BLaER1 treated with 17β-estradiol and CSF1 and Interleukin-3, amounts not matched to agents 10 nM and 100 nM (cell line): Measurements from ENCODE around the gene LIMK1.
A peak's percentile ranks its signal among the peaks of the same experiment; 100 is the strongest.

Source experiments
- H3K27ac ChIP-seq, 11 experiments: shearing (Covaris generic); formaldehyde crosslinking; 2 replicates each; pipeline ENCODE4 v1.8.1; 2022
- H3K27me3 ChIP-seq, 11 experiments: shearing (Covaris generic); formaldehyde crosslinking; 2 replicates each; pipeline ENCODE4 v1.8.1; 2022
- H3K36me3 ChIP-seq, 11 experiments: shearing (Covaris generic); formaldehyde crosslinking; 2 replicates each; pipeline ENCODE4 v1.8.1; 2022
- H3K4me1 ChIP-seq, 10 experiments: shearing (Covaris generic); formaldehyde crosslinking; 2 replicates each; pipeline ENCODE4 v1.8.1; 2022
- H3K4me2 ChIP-seq, 11 experiments: shearing (Covaris generic); formaldehyde crosslinking; 2 replicates each; pipeline ENCODE4 v1.8.1; 2022
- H3K4me3 ChIP-seq, 10 experiments: shearing (Covaris generic); formaldehyde crosslinking; 2 replicates each; pipeline ENCODE4 v1.8.1; 2022
- H3K9ac ChIP-seq, 11 experiments: shearing (Covaris generic); formaldehyde crosslinking; 2 replicates each; pipeline ENCODE4 v1.8.1; 2022
- H3K9me3 ChIP-seq, 11 experiments: shearing (Covaris generic); formaldehyde crosslinking; replicated peaks in 1 of 11; 2 replicates each; pipeline ENCODE4 v1.8.1; 2022
- H4K20me1 ChIP-seq, 11 experiments: shearing (Covaris generic); formaldehyde crosslinking; 2 replicates each; pipeline ENCODE4 v1.8.1; 2022
- Cebpa-rat ChIP-seq, 11 experiments: shearing (Covaris generic); IDR thresholded peaks; 2 replicates each; pipeline ENCODE4 v1.8.1; 2022

The LIMK1 gene

DNA sequence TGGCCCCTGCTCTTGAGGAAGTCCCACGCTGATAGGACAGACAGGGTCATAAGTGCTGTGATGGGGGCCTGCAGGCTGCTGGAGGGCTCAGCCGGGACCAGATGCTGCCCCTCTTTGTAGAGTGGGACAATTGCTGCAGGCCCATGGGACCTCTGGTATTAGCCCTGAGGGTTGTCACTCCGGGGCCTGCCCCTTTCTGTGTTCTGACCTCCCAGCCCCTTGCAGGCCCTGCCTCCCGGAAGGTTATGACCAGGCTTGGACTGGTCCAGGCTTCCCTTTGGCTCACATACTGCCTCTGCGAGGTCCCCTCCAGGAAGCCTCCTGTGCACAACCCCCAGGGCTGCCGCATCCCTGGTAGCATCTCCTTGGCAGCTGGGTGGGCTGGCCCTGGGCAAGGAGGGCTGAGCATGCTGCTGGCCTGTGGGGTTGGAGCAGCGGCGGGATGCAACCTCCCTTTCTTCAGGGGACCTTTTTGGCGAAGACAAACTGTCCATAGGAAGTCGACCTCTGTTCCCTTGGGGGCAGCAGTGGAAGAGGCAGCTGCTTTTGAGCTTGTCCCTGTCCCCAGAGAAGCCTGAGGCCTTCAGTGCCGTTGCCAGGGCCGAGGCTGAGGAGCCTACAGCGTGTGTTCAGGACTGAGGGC, 8.8 kb downstream of the LIMK1 start:
- H3K27ac ChIP-seq, result peak overlapping the region; percentile 59 to 98 (median 85); a peak in 21 of 22 replicates
- peaks cover 0 to 16% (median 0%) of the 10 kb centered on the region in 11 experiments; a peak in 5 of 22 replicates for H4K20me1 ChIP-seq
- H3K9ac ChIP-seq, result peak overlapping the region; percentile 75 to 89 (median 81)
- peak overlapping the region; percentile 95 to 100 (median 99) for H3K4me2 ChIP-seq
- H3K4me3 ChIP-seq, result peak overlapping the region; percentile 53 to 81 (median 65)
- H3K9me3 ChIP-seq, result peaks cover 0 to 11% (median 9%) of the 10 kb centered on the region in 11 experiments; a peak in 18 of 22 replicates
- peaks cover 45 to 82% (median 62%) of the 10 kb centered on the region in 10 experiments for H3K4me1 ChIP-seq
- TF ChIP-seq Cebpa-rat (IDR thresholded peaks at IDR 0.05), result no peak
- peaks cover 23 to 43% (median 36%) of the 10 kb centered on the region in 11 experiments for H3K36me3 ChIP-seq
- no peaks in the 10 kb centered on the region for H3K27me3 ChIP-seq

DNA sequence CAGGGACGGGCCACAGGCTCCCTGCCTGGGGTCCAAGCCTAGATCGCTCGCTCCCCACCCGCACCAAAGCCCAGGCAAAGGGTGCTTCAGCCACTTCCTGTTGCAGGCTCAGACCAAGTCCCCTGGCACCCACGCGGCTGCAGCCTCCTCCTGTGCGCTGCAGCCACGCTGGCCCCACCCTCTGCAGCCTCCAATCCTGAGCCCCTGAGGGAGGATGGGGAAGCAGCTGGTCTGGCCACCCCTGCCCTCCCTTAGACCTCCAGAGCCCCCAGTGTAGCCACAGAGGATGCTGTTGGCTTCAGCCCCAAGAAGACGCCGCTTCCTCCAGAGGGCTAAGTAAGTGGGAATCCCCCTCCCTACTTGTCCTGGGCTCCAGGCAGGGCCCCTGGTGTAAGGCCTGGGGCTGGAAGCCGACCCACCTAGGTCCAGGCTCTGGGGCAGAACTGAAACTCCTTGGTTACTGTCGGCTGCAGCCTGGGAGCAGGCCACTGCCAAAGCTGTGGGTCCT, 9.4 kb downstream of the LIMK1 start:
- Histone ChIP-seq H3K27me3 (no peaks in the 10 kb centered on the region), H3K4me1 (peaks cover 48 to 86% (median 68%) of the 10 kb centered on the region in 10 experiments), H3K9me3 (peaks cover 0 to 17% (median 15%) of the 10 kb centered on the region in 11 experiments; a peak in 18 of 22 replicates), H3K27ac (peak overlapping the region; percentile 59 to 98 (median 85)), H3K4me2 (peak overlapping the region; percentile 95 to 100 (median 99)), H4K20me1 (peaks cover 0 to 21% (median 0%) of the 10 kb centered on the region in 11 experiments; a peak in 5 of 22 replicates), H3K9ac (peak overlapping the region; percentile 75 to 89 (median 81)), H3K4me3 (peak overlapping the region; percentile 53 to 81 (median 65)), H3K36me3 (peaks cover 23 to 43% (median 36%) of the 10 kb centered on the region in 11 experiments)
- TF ChIP-seq Cebpa-rat (IDR thresholded peaks at IDR 0.05), result no peak

DNA sequence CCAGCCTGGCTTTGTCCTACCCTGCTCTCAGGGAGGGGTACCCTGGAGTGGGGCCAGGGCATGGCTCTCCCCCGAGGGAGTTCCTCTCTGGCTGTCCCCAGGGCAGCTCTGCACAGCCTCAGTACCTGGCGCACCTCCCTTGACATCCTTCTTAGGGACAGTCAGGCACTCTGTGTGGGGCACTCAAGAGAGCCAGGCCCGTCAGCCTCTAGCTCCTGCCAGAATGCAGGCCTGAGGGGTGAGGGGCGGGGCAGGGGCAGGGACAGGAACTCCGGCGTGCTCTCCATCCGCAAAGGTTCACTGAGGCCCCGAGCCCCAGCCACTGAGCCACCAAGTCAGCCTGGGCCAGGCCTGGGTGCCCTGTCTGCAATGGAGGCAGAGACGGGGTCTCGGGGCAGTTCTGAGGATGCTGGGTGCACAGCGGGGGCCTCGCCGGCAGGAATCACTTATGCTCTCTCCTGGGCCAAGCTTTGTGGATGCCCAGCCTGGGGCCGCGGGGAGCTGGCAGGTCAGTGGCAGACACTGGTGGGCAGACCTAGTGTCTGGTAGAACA, 10.1 kb downstream of the LIMK1 start:
- peak overlapping the region; percentile 53 to 81 (median 65) for H3K4me3 ChIP-seq
- TF ChIP-seq Cebpa-rat (IDR thresholded peaks at IDR 0.05), result no peak
- peak overlapping the region; percentile 95 to 100 (median 99) for H3K4me2 ChIP-seq
- no peaks in the 10 kb centered on the region for H3K27me3 ChIP-seq
- H3K9me3 ChIP-seq, result peaks cover 0 to 18% (median 15%) of the 10 kb centered on the region in 11 experiments; a peak in 18 of 22 replicates
- peaks cover 23 to 43% (median 36%) of the 10 kb centered on the region in 11 experiments for H3K36me3 ChIP-seq
- peak overlapping the region; percentile 75 to 89 (median 81) for H3K9ac ChIP-seq
- peak overlapping the region; percentile 50 to 98 (median 85) for H3K27ac ChIP-seq
- H3K4me1 ChIP-seq, result peaks cover 55 to 93% (median 75%) of the 10 kb centered on the region in 10 experiments
- H4K20me1 ChIP-seq, result peaks cover 0 to 29% (median 0%) of the 10 kb centered on the region in 11 experiments; a peak in 6 of 22 replicates

DNA sequence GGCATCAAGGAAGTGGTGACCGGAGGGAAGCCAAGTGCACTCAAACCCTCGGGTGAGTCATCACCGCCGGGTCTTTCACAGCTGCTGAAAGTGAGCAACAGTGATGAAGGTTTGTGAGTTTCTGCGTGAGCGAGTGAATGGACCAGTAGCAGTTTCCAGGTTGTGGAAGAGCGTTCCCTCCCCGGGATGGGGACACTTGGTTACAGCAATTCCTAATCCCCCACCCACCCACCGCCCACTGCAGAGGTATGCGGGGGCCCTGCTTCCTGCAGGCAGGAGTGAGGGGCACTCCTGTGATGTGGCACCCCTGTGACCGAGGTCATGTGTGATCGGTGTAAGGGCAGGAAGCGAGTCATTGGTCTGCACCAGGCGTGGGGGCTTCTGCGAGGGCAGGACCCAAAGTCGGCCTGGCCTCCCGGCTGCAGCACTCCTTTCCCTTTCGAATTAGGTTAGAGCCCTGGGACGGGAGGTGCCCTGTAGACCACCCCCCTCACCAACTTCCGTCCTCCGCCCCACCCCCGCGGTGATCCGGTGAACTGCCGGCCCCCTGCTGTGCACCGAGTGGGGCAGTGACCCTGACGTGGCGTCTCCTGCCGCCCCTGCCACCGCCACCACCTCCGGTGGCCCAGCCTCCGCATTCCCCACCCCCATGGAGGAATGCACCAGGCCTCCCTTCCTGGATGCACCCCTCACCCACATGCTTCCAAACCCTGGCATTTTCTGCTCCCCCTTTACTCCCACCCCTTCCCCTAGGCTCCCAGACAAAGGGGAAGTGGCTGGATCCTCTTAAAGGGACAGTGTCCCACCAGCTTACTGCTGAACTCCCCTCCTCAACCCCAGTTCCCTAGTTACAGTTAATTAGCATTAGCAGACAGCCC, 10.9 kb downstream of the LIMK1 start:
- Histone ChIP-seq H3K27ac (peak overlapping the region in 10 of 11 experiments; percentile 68 to 98 (median 88); a peak in 21 of 22 replicates), H3K36me3 (peaks cover 30 to 43% (median 38%) of the 10 kb centered on the region in 11 experiments), H3K4me2 (peak overlapping the region; percentile 95 to 100 (median 99)), H3K9me3 (peaks cover 0 to 18% (median 15%) of the 10 kb centered on the region in 11 experiments; a peak in 18 of 22 replicates), H3K27me3 (no peaks in the 10 kb centered on the region), H3K9ac (peak overlapping the region; percentile 47 to 89 (median 81); a peak in 21 of 22 replicates), H4K20me1 (peaks cover 0 to 36% (median 0%) of the 10 kb centered on the region in 11 experiments; a peak in 6 of 22 replicates), H3K4me1 (peaks cover 61 to 93% (median 82%) of the 10 kb centered on the region in 10 experiments), H3K4me3 (peak overlapping the region; percentile 53 to 81 (median 65))
- TF ChIP-seq Cebpa-rat (IDR thresholded peaks at IDR 0.05), result 0 out of 22 replicates have a peak, but pooled peaks of 1 of the 11 experiments have one; percentile 30

DNA sequence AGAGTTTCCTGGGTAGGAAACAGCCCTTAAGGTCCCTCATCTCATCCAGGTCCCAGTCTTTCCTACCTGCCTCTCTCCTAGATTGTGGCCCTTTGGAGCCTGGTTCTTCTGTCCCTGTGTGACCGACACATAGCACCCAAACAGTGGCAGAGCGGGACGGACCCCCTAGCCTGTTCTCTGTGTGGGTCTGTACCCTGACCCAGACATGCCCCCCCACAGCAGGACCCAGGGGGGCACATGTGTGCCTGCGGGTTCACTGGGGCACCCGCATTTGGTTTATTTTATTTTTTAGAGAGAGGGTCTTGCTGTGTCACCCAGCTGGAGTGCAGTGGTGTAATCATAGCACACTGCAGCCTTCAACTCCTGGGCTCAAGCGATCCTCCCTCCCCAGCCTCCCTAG, 11.5 kb downstream of the LIMK1 start:
- H4K20me1 ChIP-seq, result peaks cover 0 to 43% (median 3%) of the 10 kb centered on the region in 11 experiments; a peak in 9 of 22 replicates
- H3K4me1 ChIP-seq, result peaks cover 68 to 96% (median 89%) of the 10 kb centered on the region in 10 experiments
- peak overlapping the region; percentile 53 to 81 (median 65) for H3K4me3 ChIP-seq

DNA sequence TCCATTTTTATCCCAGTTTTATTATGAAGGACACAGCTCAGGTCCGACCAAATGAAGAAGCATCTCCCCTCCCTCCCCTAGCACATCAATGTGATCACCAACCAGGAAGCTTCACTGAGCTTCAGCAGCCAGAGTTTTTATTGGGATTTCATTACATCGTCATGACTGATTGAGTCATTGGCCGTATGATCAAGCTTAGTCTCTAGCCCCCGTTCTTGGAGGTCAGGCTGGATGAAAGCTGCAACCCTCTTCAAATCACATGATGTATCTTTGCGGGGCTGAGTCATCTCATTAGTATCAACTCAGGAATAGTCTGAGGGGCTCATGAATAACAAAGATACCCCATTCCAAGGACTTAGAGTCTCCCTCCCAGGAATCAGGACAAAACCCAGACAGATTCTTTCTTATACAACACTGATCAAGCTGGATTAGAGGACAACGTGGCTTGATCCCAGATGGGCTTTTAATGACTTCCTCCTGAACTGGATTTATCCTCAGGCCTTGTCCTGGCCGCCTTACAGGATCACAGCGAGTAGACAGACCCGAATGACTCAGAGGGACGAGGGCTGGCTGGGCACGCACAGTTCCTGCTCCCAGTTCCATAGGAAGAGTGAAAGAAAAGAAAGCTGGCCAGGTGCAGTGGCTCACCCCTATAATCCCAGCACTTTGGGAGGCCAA, 14.5 kb downstream of the LIMK1 start:
- Histone ChIP-seq H3K4me1 (peaks cover 71 to 97% (median 81%) of the 10 kb centered on the region in 10 experiments), H3K9ac (peak overlapping the region in 4 of 11 experiments; percentile 24 to 82 (median 33); a peak in 2 of 22 replicates), H3K27ac (peak overlapping the region in 9 of 11 experiments; percentile 6 to 98 (median 77); a peak in 13 of 22 replicates), H3K4me3 (peak overlapping the region in 1 of 10 experiments; percentile 10; a peak in 1 of 20 replicates), H3K4me2 (peak overlapping the region in 7 of 11 experiments; percentile 1 to 63 (median 39); a peak in 9 of 22 replicates), H3K9me3 (peaks cover 0 to 18% (median 15%) of the 10 kb centered on the region in 11 experiments; a peak in 18 of 22 replicates), H4K20me1 (peaks cover 0 to 69% (median 19%) of the 10 kb centered on the region in 11 experiments; a peak in 11 of 22 replicates), H3K27me3 (no peaks in the 10 kb centered on the region), H3K36me3 (peaks cover 46 to 70% (median 57%) of the 10 kb centered on the region in 11 experiments)
- TF ChIP-seq Cebpa-rat (IDR thresholded peaks at IDR 0.05), result no peak

More for the DNA sequence above, 11.5 kb downstream of the LIMK1 start:
- Histone ChIP-seq H3K27ac (peak overlapping the region in 10 of 11 experiments; percentile 68 to 98 (median 88); a peak in 21 of 22 replicates), H3K4me2 (peak overlapping the region; percentile 95 to 100 (median 99)), H3K36me3 (peaks cover 37 to 46% (median 41%) of the 10 kb centered on the region in 11 experiments), H3K9ac (peak overlapping the region; percentile 47 to 89 (median 81); a peak in 21 of 22 replicates), H3K27me3 (no peaks in the 10 kb centered on the region), H3K9me3 (peaks cover 0 to 18% (median 15%) of the 10 kb centered on the region in 11 experiments; a peak in 18 of 22 replicates)
- no peak for TF ChIP-seq Cebpa-rat (IDR thresholded peaks at IDR 0.05)

GRCh38 chr7:74099031-74099430, 15.4 kb downstream of the LIMK1 start:
- Histone ChIP-seq H3K9me3 (peaks cover 0 to 18% (median 15%) of the 10 kb centered on the region in 11 experiments; a peak in 18 of 22 replicates), H3K36me3 (peaks cover 54 to 79% (median 66%) of the 10 kb centered on the region in 11 experiments), H3K27ac (peak overlapping the region in 7 of 11 experiments; percentile 24 to 98 (median 92); a peak in 13 of 22 replicates), H4K20me1 (peaks cover 0 to 77% (median 19%) of the 10 kb centered on the region in 11 experiments; a peak in 11 of 22 replicates), H3K4me1 (peaks cover 65 to 97% (median 73%) of the 10 kb centered on the region in 10 experiments), H3K4me3 (no peak overlapping the region), H3K27me3 (no peaks in the 10 kb centered on the region), H3K9ac (peak overlapping the region in 4 of 11 experiments; percentile 24 to 84 (median 82); a peak in 4 of 22 replicates), H3K4me2 (peak overlapping the region in 9 of 11 experiments; percentile 3 to 81 (median 64); a peak in 14 of 22 replicates)
- TF ChIP-seq Cebpa-rat (IDR thresholded peaks at IDR 0.05), result no peak
